Stimulated activated naive CD8-positive, alpha-beta T cell treated with anti-CD3 and anti-CD28 coated beads, Interleukin-15, amount 100 ng/mL, for 72 hours (primary cell): ENCODE results near the gene ST6GALNAC3.

ENCODE experiments used
- ATAC-seq: fragments of 150-1000 bp; cut with Tn5 transposase; 2 replicates; pipeline ENCODE4 v1.10.0; 2021; ENCODE audit warnings: mild to moderate bottlenecking, moderate library complexity
- DNase-seq, 2 donors: peaks; one replicate each; pipeline ENCODE4 v3.0.0; 2021 to 2022
- H3K27ac Mint-ChIP-seq, 2 donors: one replicate each; pipeline ENCODE4 v1.8.0; 2022; ENCODE audit warnings: mild to moderate bottlenecking in 2 of 2, mixed read lengths in 2 of 2, moderate library complexity in 2 of 2
- H3K27me3 Mint-ChIP-seq: one replicate; pipeline ENCODE4 v1.8.0; 2022; ENCODE audit warnings: mixed read lengths
- H3K4me1 Mint-ChIP-seq: one replicate; pipeline ENCODE4 v1.8.0; 2022; ENCODE audit warnings: mild to moderate bottlenecking, mixed read lengths
- H3K4me3 Mint-ChIP-seq, 2 donors: one replicate each; pipeline ENCODE4 v1.8.0; 2022; ENCODE audit warnings: mild to moderate bottlenecking in 2 of 2, mixed read lengths in 2 of 2, moderate library complexity in 1 of 2
- H3K9me3 Mint-ChIP-seq, 2 donors: one replicate each; pipeline ENCODE4 v1.8.0; 2022; ENCODE audit warnings: mixed read lengths in 2 of 2

ST6GALNAC3 gene

DNA sequence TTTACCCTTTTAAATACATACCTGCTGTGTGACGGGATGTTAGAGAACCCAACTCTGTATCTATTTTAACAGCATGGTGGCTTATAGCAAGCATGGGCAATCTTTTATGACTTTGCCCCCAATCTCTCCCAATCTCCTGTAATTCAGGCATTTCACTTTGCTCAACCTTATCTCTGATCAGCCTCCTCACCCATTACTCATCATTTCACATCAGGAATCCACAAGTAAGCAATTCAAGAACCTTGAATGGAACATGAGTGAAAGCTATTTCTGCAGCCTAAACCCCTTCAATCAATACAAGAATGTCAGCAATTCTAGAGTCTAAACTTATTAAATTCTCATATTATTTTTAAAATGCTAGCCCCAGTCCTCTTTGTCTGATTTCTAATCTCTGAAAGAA, 199.8 kb downstream of the ST6GALNAC3 start:
- peaks cover 19% of the 10 kb centered on the region for H3K4me1 Mint-ChIP-seq
- no peak for DNase-seq
- no peaks in the 10 kb centered on the region for H3K27me3 Mint-ChIP-seq
- no peak overlapping the region for H3K27ac Mint-ChIP-seq
- H3K9me3 Mint-ChIP-seq, result no peaks in the 10 kb centered on the region
- H3K4me3 Mint-ChIP-seq, result no peak overlapping the region
- no peak for ATAC-seq

DNA sequence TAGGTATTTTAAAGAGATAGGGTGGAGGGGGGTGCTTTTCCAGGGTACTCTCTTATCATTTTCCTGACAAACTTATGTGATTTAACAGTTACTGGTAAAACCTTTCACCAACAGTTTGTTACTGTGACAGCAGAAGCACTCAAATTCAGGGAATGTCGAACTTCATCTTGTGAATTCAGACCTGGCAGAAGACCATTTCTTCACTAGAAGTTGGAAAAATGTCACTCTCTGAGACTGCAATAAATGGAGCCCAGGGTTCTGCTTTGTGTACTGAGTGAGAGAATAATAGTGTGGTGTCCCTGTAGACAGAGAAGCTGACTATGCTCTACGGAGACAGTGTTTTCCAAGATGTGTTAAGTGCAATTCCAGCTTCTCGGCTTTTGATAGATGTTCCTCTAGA, 200.2 kb downstream of the ST6GALNAC3 start:
- no peaks in the 10 kb centered on the region for H3K27me3 Mint-ChIP-seq
- ATAC-seq, result no peak

DNA sequence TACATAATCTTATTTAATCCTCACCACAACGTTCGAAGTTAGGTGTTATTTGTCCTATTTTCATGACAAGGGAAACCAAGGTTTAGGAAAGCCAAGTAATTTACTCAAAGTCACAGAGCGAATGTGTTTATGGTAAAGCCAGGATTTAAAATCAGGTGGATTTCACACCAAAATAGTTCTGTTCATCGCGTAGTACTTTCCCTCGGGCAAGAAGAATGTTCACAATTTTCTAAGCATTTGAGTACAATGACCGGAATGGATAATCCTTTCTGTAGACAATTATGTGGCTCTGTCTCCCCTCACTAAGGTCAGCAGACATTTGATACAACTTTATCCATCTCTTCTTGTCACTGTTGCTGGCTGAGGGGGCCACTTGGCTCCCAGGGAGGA, 204.2 kb downstream of the ST6GALNAC3 start:
- Mint-ChIP-seq H3K27me3 (no peaks in the 10 kb centered on the region), H3K4me1 (no peaks in the 10 kb centered on the region), H3K9me3 (no peaks in the 10 kb centered on the region), H3K4me3 (no peak overlapping the region), H3K27ac (no peak overlapping the region)
- DNase-seq, result no peak
- ATAC-seq, result no peak

More for the DNA sequence above, 200.2 kb downstream of the ST6GALNAC3 start:
- no peak overlapping the region for H3K27ac Mint-ChIP-seq
- H3K4me3 Mint-ChIP-seq, result no peak overlapping the region
- no peaks in the 10 kb centered on the region for H3K9me3 Mint-ChIP-seq
- H3K4me1 Mint-ChIP-seq, result peaks cover 15% of the 10 kb centered on the region
- no peak for DNase-seq

DNA sequence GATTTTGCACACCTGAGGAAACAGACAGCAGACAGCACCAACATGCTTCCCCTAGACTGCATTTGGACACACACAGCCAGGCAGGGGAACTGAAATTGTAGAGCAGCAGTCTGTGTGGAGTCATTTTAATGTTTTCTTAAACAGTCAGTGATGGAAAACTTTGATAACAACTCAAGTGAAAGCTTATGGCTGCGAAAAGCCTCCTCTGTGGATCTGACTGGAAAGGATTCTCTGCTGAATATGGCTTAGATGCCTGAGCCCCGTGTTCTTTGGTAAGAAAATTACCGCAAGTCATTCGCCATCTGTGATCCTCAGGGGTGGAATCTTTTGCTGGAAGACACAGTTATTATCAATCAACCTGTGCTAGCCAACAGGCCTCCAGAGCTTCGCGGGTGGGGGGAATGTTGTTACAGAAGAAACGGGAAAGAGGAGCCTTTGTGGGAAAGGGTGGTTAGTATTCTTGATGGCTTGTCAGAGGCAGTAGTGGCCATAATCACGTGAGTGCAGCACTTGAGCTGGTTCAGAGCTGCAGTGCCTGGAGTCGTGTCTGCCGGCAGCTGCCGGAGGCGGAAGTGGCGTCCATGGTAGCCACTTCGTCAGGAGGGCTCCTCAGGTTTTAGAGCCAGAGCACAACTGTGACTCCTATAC, 204.7 kb downstream of the ST6GALNAC3 start:
- ATAC-seq, result no peak
- no peaks in the 10 kb centered on the region for H3K9me3 Mint-ChIP-seq
- H3K27me3 Mint-ChIP-seq, result no peaks in the 10 kb centered on the region

DNA sequence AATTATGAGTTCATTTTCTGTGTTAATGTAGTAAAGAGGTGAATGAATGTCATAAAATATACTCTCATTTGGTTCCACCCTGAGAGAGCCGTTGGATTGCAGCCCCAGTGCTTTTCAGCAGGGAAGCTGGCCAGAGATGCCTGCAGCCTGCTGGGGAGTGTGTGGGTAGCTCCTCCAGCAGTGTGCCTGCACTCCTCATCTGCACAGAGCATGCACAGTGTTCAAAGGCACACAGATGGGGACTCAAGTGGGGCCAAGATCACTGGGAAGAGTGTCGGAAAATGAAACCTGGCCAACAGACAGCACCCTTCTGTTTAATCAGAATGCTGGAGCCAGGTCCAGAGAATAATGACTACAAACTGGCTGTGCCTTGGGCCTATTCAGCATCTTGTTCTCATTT, 206.8 kb downstream of the ST6GALNAC3 start:
- Mint-ChIP-seq H3K27me3 (no peaks in the 10 kb centered on the region), H3K4me3 (no peak overlapping the region), H3K4me1 (peaks cover 15% of the 10 kb centered on the region), H3K27ac (no peak overlapping the region), H3K9me3 (no peaks in the 10 kb centered on the region)
- ATAC-seq (no peak), DNase-seq (no peak)

More for the DNA sequence above, 204.7 kb downstream of the ST6GALNAC3 start:
- Mint-ChIP-seq H3K27ac (no peak overlapping the region), H3K4me3 (no peak overlapping the region), H3K4me1 (no peaks in the 10 kb centered on the region)
- DNase-seq, result no peak

DNA sequence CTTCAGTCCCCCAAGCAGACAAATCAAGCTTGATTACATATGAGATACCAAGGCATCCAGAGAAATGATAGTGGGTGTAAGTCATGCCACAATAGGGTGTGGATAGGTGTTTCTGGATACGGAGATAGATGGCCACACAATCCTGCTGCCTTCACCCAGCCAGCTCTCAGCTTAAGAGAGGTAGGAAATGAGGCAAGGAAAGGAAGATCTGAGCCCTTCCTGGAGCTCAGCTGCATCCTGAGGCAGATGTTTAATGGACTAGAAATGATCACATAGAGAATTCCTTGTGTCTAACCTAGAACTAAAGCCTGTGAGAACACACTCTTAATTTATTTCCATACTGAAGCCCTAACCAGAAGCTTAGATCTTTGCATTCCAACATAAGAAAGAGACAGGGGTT, 210.3 kb downstream of the ST6GALNAC3 start:
- H3K4me1 Mint-ChIP-seq, result peaks cover 47% of the 10 kb centered on the region
- no peak for DNase-seq

DNA sequence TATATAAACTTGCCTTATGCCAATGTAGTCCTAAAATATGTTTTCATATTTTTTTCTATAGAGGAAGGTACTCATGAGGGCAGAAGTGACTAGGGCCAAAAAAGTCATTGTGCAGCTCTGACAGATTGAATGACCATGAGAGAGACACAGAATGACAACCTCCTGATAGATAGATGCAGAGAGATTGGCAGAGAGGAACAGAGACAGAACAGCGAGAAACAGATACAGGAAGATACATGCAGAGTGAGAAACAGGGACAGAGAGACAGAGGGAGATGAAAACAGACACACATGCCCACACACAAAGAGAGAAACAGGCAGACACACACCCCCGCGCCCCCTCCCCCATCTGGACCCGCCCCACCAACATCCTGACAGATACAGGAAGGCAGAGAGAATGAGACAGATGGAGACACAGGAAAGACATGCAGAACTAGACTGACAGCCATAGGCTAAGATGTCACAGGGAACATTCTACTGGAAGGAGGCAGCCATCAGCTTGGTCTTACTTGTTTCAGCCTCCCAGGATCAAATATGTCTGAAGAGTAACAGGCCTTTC, 211.1 kb downstream of the ST6GALNAC3 start:
- H3K4me3 Mint-ChIP-seq, result peak overlapping the region; percentile 1 to 2
- H3K27ac Mint-ChIP-seq, result peak overlapping the region; percentile 24 to 46
- no peak for ATAC-seq

More for the DNA sequence above, 210.3 kb downstream of the ST6GALNAC3 start:
- Mint-ChIP-seq H3K4me3 (no peak overlapping the region), H3K27ac (no peak overlapping the region), H3K27me3 (no peaks in the 10 kb centered on the region), H3K9me3 (no peaks in the 10 kb centered on the region)
- ATAC-seq, result no peak

DNA sequence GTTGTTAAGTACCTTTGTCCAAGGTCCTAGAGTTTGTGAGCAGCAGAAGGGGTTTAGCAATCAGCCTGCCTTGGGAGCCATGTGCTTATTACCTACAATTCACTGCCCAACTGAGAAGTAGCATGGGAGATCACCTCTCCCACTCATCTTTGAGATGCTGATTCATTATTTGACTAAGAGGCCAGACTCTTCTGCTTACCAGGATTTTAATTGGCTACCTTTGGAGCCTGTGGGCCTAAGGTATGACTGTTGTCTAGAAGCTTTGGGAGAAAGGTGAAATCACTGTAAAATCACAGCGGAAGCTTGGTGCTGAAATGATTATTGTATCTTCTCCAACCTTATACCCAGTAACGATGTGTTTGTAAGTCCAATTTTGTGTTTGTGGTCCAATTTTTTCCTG, 213.4 kb downstream of the ST6GALNAC3 start:
- Mint-ChIP-seq H3K4me3 (no peak overlapping the region), H3K4me1 (peaks cover 64% of the 10 kb centered on the region), H3K27ac (no peak overlapping the region), H3K27me3 (no peaks in the 10 kb centered on the region), H3K9me3 (no peaks in the 10 kb centered on the region)
- ATAC-seq, result peak; percentile 57
- no peak for DNase-seq

More for the DNA sequence above, 211.1 kb downstream of the ST6GALNAC3 start:
- peaks cover 55% of the 10 kb centered on the region for H3K4me1 Mint-ChIP-seq
- DNase-seq, result no peak
- H3K9me3 Mint-ChIP-seq, result no peaks in the 10 kb centered on the region
- H3K27me3 Mint-ChIP-seq, result no peaks in the 10 kb centered on the region

DNA sequence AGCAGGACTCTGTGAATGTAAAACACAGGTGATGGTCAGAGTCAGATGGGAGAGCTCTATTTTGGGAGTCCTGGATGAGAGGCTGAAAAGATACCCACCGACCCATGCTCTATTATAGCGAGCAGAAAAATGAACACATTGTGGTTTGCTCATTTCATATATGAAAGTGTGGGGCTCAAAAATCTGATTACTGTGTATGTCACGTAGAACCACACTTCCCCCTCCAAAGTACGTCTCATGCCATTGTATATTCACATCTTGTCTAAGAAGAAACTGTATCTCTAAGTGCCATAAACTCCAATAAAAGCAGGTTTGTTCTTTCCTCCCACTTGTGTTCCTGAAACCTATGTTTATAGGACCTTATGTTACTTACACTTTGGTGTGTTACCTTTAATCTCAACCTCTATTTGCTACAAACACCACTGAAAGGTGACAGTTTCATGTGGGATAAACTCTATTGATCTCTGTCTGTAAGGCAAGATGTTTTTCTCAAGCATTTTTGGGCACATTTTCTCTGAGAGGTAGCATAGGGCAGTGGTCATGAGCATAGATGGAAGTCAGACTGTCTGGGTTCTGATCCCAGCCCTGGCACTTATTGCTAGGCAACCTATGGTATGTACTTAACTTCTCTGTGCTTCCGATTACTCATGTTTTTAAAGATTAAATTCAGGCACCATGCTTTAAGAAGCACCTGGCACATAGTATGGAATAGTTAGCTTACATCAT, 214.4 kb downstream of the ST6GALNAC3 start:
- Mint-ChIP-seq H3K27ac (peak overlapping the region in 1 of 2 donors; percentile 43), H3K27me3 (no peaks in the 10 kb centered on the region), H3K9me3 (no peaks in the 10 kb centered on the region), H3K4me1 (peaks cover 74% of the 10 kb centered on the region), H3K4me3 (peak overlapping the region in 1 of 2 donors; percentile 14)
- no peak for DNase-seq
- peak; percentile 71 for ATAC-seq

DNA sequence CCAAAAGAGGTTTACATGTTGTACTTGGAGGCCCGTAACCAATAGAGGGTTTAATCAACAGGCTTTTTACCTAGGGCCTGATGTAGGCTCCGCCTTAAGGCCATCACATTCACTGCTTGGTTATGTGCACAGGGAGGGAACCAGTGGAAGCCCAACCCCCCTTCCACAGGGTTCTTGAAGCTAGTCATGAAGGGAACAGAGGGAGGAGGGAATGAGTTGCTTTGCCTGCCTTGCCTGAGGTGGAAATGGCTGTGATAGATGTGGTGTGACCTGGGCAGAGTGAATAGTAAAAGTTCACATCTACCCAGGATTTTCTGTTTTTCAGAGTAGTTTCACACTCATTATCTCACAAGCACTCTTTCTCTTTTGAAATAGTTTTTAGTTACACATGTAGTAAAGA, 215.1 kb downstream of the ST6GALNAC3 start:
- ATAC-seq (no peak), DNase-seq (no peak)
- Mint-ChIP-seq H3K4me1 (peaks cover 74% of the 10 kb centered on the region), H3K27me3 (no peaks in the 10 kb centered on the region), H3K9me3 (no peaks in the 10 kb centered on the region), H3K27ac (no peak overlapping the region), H3K4me3 (no peak overlapping the region)

DNA sequence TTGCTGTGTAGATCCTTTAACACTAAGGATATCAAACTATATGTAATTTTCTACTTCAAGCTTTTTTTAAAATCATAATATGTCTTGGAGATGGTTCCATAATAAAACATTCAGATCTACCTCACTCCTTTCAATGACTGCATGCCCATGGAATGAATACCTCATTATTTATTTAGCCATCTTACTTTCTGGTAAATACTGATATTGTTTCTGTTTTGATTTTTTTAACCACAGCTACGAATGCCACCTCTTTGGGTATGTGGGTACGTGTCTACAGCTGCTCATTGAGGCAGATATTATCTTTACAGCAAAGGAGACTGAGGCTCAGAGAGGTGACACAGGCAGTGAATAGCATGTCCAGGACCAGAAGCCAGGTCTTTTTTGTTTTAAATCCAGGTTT, 215.7 kb downstream of the ST6GALNAC3 start:
- Mint-ChIP-seq H3K27ac (no peak overlapping the region), H3K27me3 (no peaks in the 10 kb centered on the region), H3K9me3 (no peaks in the 10 kb centered on the region), H3K4me1 (peaks cover 74% of the 10 kb centered on the region), H3K4me3 (no peak overlapping the region)
- DNase-seq, result no peak
- ATAC-seq, result no peak

DNA sequence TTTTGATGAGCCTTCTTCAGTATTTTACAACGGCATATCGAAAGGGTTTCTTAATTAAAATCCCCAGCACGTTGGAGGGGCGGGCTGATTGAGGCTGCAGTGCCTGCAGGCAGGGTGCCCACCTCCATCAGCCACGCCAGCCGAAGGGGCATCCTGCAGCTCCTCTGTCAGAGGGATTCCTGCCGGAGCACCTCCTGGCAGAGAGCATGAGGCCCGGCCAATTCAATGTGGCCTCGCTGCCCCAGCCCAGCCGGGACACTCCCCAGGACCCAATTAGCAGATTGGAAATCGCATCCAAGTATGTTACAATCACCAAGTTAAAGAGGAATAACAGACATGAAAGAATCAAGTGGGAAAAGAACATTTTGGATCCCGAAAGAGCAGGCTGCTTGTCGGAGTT, 216.6 kb downstream of the ST6GALNAC3 start:
- ATAC-seq (no peak), DNase-seq (no peak)
- H3K9me3 Mint-ChIP-seq, result no peaks in the 10 kb centered on the region
- H3K4me3 Mint-ChIP-seq, result no peak overlapping the region
- peaks cover 70% of the 10 kb centered on the region for H3K4me1 Mint-ChIP-seq
- H3K27ac Mint-ChIP-seq, result no peak overlapping the region
- no peaks in the 10 kb centered on the region for H3K27me3 Mint-ChIP-seq

DNA sequence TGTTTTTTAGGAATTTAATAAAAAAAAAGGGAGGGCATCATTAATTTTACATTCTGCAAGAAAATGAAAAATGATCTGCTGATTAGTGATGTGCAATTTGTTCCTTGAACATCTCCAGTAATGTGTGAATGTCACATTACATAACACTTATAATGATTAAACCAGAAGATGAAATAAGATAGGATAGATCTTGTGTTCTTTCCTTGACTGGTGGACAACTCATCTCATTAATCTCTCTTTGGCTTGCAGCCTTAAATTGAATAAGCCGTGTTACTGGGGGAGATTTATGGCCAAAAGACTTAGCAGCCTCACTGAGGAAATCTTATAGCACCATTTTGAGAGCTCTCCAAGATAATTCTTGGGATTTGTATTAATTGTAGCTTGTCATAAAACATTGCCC, 217.2 kb downstream of the ST6GALNAC3 start:
- Mint-ChIP-seq H3K4me3 (no peak overlapping the region), H3K9me3 (no peaks in the 10 kb centered on the region), H3K27ac (no peak overlapping the region), H3K4me1 (peaks cover 65% of the 10 kb centered on the region), H3K27me3 (no peaks in the 10 kb centered on the region)
- ATAC-seq, result no peak
- DNase-seq, result no peak

DNA sequence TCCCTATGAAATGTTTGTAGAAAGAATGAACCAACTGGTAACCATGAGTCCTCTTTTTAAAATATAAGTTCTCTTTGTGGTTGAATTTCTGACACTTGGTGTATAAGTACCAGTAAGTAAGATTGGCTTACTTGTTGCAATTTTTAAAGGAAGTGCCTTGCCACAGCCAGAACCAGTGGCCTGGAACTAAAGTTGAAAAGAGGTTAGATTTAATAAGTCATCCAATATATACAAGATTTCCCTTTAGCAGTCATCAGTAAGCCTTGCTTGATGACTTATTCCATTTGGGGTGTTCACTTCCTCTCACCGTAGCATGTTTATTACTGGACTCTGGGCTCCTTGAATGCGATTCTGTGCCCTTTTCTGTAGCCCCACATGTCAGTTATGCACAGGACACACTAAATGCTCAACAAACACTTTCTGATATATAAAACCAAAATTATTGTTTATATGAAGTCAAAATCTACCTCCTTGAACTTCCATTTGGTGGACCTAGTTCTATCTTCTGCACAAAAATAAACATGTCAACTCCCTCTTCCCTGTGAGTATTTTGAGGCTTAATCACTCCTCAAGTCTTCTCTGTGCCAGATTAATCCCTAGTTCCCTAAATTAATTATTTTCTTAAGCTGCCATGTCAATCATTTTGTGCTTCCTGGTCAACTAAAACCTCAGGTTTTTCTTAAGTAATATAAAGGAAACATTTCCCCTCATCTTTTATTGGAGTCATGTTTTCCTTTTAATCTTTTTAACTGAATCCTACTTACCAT, 218.1 kb downstream of the ST6GALNAC3 start:
- Mint-ChIP-seq H3K27ac (peak overlapping the region in 1 of 2 donors; percentile 82), H3K4me3 (no peak overlapping the region), H3K27me3 (no peaks in the 10 kb centered on the region), H3K9me3 (no peaks in the 10 kb centered on the region), H3K4me1 (peaks cover 59% of the 10 kb centered on the region)
- ATAC-seq (no peak), DNase-seq (no peak)

DNA sequence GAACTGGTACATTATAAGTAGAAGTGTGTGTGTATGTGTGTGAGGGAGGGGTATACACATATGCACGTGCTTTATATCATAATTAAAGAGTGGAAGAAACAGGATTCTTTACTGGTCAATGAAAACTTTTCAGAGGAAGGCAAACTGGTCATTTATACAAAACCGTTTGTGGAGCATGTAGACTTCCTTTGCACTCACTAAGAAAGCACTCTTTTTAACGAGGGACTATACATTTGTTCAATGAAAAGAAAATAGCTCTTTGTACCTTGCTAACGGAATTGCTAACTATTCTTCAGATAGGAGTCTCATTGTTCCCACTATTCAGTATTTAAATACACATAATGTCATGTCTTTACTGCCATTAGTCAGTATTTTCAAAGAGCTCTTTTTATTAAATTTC, 219.3 kb downstream of the ST6GALNAC3 start:
- Mint-ChIP-seq H3K27me3 (no peaks in the 10 kb centered on the region), H3K4me1 (peaks cover 48% of the 10 kb centered on the region), H3K9me3 (no peaks in the 10 kb centered on the region), H3K4me3 (no peak overlapping the region), H3K27ac (peak overlapping the region in 1 of 2 donors; percentile 12)
- no peak for DNase-seq
- ATAC-seq, result no peak
